GM04503 (cell line): ENCODE measurements around the gene MPPED2.

Experiments
- DNase-seq: peaks from one replicate; pipeline ENCODE4 v3.0.0-alpha.2; 2012; ENCODE audit warnings: low read depth

MPPED2 gene

GRCh38 chr11:30526558-30526957 is 59.6 kb downstream of the MPPED2 start:
- DNase-seq, result no peak

- DNase-seq, result no peak
Measured at GRCh38 chr11:30522536-30523243, 63.5 kb downstream of the MPPED2 start.

GRCh38 chr11:30521297-30522071 is 64.7 kb downstream of the MPPED2 start:
- no peak for DNase-seq

GRCh38 chr11:30513087-30513486 is 73.1 kb downstream of the MPPED2 start:
- no peak for DNase-seq

- no peak for DNase-seq
Measured at GRCh38 chr11:30511408-30511807, 74.7 kb downstream of the MPPED2 start.

GRCh38 chr11:30510750-30511149 is 75.4 kb downstream of the MPPED2 start:
- DNase-seq, result no peak

- DNase-seq, result no peak
Measured at GRCh38 chr11:30509364-30509763, 76.8 kb downstream of the MPPED2 start.

GRCh38 chr11:30508594-30508993 is 77.6 kb downstream of the MPPED2 start:
- DNase-seq, result no peak

GRCh38 chr11:30505603-30506002 is 80.5 kb downstream of the MPPED2 start:
- DNase-seq, result no peak

- DNase-seq, result no peak
Measured at GRCh38 chr11:30504468-30504867, 81.7 kb downstream of the MPPED2 start.

- no peak for DNase-seq
Measured at GRCh38 chr11:30503156-30503555, 83.0 kb downstream of the MPPED2 start.

GRCh38 chr11:30502305-30502704 is 83.8 kb downstream of the MPPED2 start:
- DNase-seq, result no peak

- DNase-seq, result no peak
Measured at GRCh38 chr11:30501744-30502143, 84.4 kb downstream of the MPPED2 start.

- DNase-seq, result no peak
Measured at GRCh38 chr11:30499940-30500339, 86.2 kb downstream of the MPPED2 start.

GRCh38 chr11:30497600-30497999 is 88.6 kb downstream of the MPPED2 start:
- DNase-seq, result no peak

GRCh38 chr11:30496935-30497334 is 89.2 kb downstream of the MPPED2 start:
- no peak for DNase-seq

- DNase-seq, result no peak
Measured at GRCh38 chr11:30495437-30495836, 90.7 kb downstream of the MPPED2 start.

GRCh38 chr11:30489511-30489910 is 96.6 kb downstream of the MPPED2 start:
- DNase-seq, result no peak

GRCh38 chr11:30489076-30489475 is 97.1 kb downstream of the MPPED2 start:
- DNase-seq, result no peak

- no peak for DNase-seq
Measured at GRCh38 chr11:30488304-30488998, 97.7 kb downstream of the MPPED2 start.

- no peak for DNase-seq
Measured at GRCh38 chr11:30487200-30487898, 98.8 kb downstream of the MPPED2 start.

- DNase-seq, result no peak
Measured at GRCh38 chr11:30485756-30486155, 100.4 kb downstream of the MPPED2 start.
